H1 (cell line): ENCODE results near the gene NEUROG1. TPM values are rescaled to one million over a fixed set of nuclear protein-coding genes. Genes with fewer than 3 reads are reported as not detected.

Experiments
- CTCF ChIA-PET: fragments of 300-600 bp; sonication (Branson Sonifier 250); formaldehyde crosslinking; loops from one replicate; lab custom pipeline; 2021; ENCODE audit not compliant: partially characterized antibody; lab: Charles Lee
- POLR2A ChIA-PET: fragments of 300-600 bp; sonication (Branson Sonifier 250); formaldehyde crosslinking; loops from one replicate; lab custom pipeline; 2021; ENCODE audit warnings: inconsistent platforms; ENCODE audit not compliant: partially characterized antibody; lab: Charles Lee
- DNase-seq, 2 experiments: peaks; one replicate each; pipeline versions ENCODE4 v3.0.0 to v3.0.0-alpha.2; 2010 to 2022; ENCODE audit warnings: low spot score in 2 of 2, low read depth in 1 of 2, mixed read lengths in 1 of 2
- FAIRE-seq: peaks from 2 replicates; lab custom pipeline; 2011; peaks lifted over from hg19 to GRCh38; lab: Jason Lieb, UNC
- H2AFZ ChIP-seq: 2 replicates; pipeline ENCODE4 v1.8.1; 2012; ENCODE audit warnings: low read length, inconsistent platforms
- H2AK5ac ChIP-seq: 2 replicates; pipeline ENCODE4 v1.6.1; 2013; ENCODE audit warnings: low read depth, low read length
- H2BK120ac ChIP-seq: replicated peaks from 2 replicates; pipeline ENCODE3; 2013; ENCODE audit warnings: low read depth, low read length, inconsistent platforms
- H2BK12ac ChIP-seq: 2 replicates; pipeline ENCODE4 v1.6.1; 2013; ENCODE audit warnings: low read depth, low read length
- H2BK15ac ChIP-seq: 2 replicates; pipeline ENCODE4 v1.6.1; 2013; ENCODE audit warnings: low read length
- H2BK20ac ChIP-seq: 2 replicates; pipeline ENCODE4 v1.6.1; 2013; ENCODE audit warnings: low read length
- H2BK5ac ChIP-seq: 2 replicates; pipeline ENCODE4 v1.6.1; 2013; ENCODE audit warnings: low read depth, low read length
- H3K14ac ChIP-seq: 2 replicates; pipeline ENCODE4 v1.6.1; 2013; ENCODE audit warnings: inconsistent platforms; ENCODE audit not compliant: insufficient read length
- H3K18ac ChIP-seq: 2 replicates; pipeline ENCODE4 v1.6.1; 2013; ENCODE audit warnings: low read length; ENCODE audit errors: extremely low read depth
- H3K23ac ChIP-seq: 2 replicates; pipeline ENCODE4 v1.6.1; 2013; ENCODE audit warnings: inconsistent platforms; ENCODE audit not compliant: insufficient read length
- H3K23me2 ChIP-seq: 2 replicates; pipeline ENCODE4 v1.6.1; 2013; ENCODE audit warnings: low read depth, low read length
- H3K27ac ChIP-seq: 2 replicates; pipeline ENCODE4 v1.6.1; 2011; ENCODE audit warnings: low read depth, low read length, inconsistent platforms
- H3K27me3 ChIP-seq, 4 experiments: replicated peaks in 1 of 4; 1 replicate in 1 of 4; 2 replicates in 3 of 4; pipeline versions ENCODE4 v1.6.1 to v1.8.1; 2011 to 2013; ENCODE audit warnings: low read length in 3 of 4, mild to moderate bottlenecking in 3 of 4, inconsistent platforms in 2 of 4, mixed read lengths in 2 of 4, moderate library complexity in 1 of 4; ENCODE audit not compliant: control insufficient read depth in 3 of 4, insufficient read depth in 3 of 4; ENCODE audit errors: extremely low read depth in 1 of 4
- H3K36me3 ChIP-seq, 4 experiments: 2 replicates each; pipeline versions ENCODE4 v1.6.1 to v1.8.1; 2011 to 2013; ENCODE audit warnings: mild to moderate bottlenecking in 4 of 4, low read length in 3 of 4, moderate library complexity in 2 of 4, control low read depth in 1 of 4, inconsistent platforms in 1 of 4; ENCODE audit not compliant: insufficient read depth in 4 of 4, control insufficient read depth in 2 of 4
- H3K4ac ChIP-seq: replicated peaks from 2 replicates; pipeline ENCODE3; 2013; ENCODE audit warnings: low read length, low read depth, mixed read lengths, inconsistent platforms; ENCODE audit not compliant: insufficient read length
- H3K4me1 ChIP-seq, 4 experiments: replicated peaks in 1 of 4; 1 replicate in 1 of 4; 2 replicates in 3 of 4; pipeline versions ENCODE4 v1.6.1 to v1.8.1; 2011 to 2013; ENCODE audit warnings: low read length in 3 of 4, inconsistent platforms in 2 of 4, mixed read lengths in 1 of 4; ENCODE audit not compliant: insufficient read depth in 4 of 4, control insufficient read depth in 3 of 4
- H3K4me2 ChIP-seq, 2 experiments: 2 replicates each; pipeline versions ENCODE4 v1.6.1 to v1.8.1; 2011 to 2013; ENCODE audit warnings: low read depth in 2 of 2, low read length in 2 of 2, control low read depth in 1 of 2, inconsistent platforms in 1 of 2, mild to moderate bottlenecking in 1 of 2; ENCODE audit not compliant: insufficient read depth in 1 of 2
- H3K4me3 ChIP-seq, 4 experiments: fragments of 200-600, 300-600 bp in 1 of 4; sonication (generic), shearing (Covaris generic), sonication (Bioruptor Twin) in 1 of 4; 2 replicates each; pipeline versions ENCODE4 v1.5.1 to v1.8.1; 2011 to 2016; ENCODE audit warnings: low read length in 4 of 4, low read depth in 3 of 4, control low read depth in 2 of 4, inconsistent platforms in 2 of 4, mild to moderate bottlenecking in 2 of 4, mixed read lengths in 1 of 4, moderate library complexity in 1 of 4; ENCODE audit not compliant: insufficient read depth in 2 of 4; ENCODE audit errors: extremely low read depth in 1 of 4
- H3K56ac ChIP-seq: replicated peaks from 2 replicates; pipeline ENCODE3; 2013; ENCODE audit warnings: low read depth, mild to moderate bottlenecking, mixed read lengths, low read length, inconsistent platforms; ENCODE audit not compliant: insufficient read length
- H3K79me1 ChIP-seq: 2 replicates; pipeline ENCODE4 v1.6.1; 2013; ENCODE audit warnings: low read depth, low read length, control low read depth
- H3K79me2 ChIP-seq, 2 experiments: 2 replicates each; pipeline versions ENCODE4 v1.6.1 to v1.8.1; 2012 to 2013; ENCODE audit warnings: low read length in 2 of 2, mild to moderate bottlenecking in 2 of 2, inconsistent platforms in 1 of 2; ENCODE audit not compliant: insufficient read depth in 2 of 2, control insufficient read depth in 1 of 2
- H3K9ac ChIP-seq, 4 experiments: replicated peaks in 1 of 4; 1 replicate in 1 of 4; 2 replicates in 3 of 4; pipeline versions ENCODE4 v1.6.1 to v1.8.1; 2011 to 2013; ENCODE audit warnings: low read depth in 3 of 4, low read length in 3 of 4, control low read depth in 2 of 4, mild to moderate bottlenecking in 2 of 4, moderate library complexity in 2 of 4, inconsistent platforms in 1 of 4; ENCODE audit errors: extremely low read depth in 1 of 4
- H3K9me3 ChIP-seq, 2 experiments: 2 replicates each; pipeline versions ENCODE4 v1.6.1 to v1.8.1; 2012 to 2013; ENCODE audit warnings: mild to moderate bottlenecking in 2 of 2, moderate library complexity in 2 of 2, control low read depth in 1 of 2, inconsistent platforms in 1 of 2, low read depth in 1 of 2, low read length in 1 of 2, mixed read lengths in 1 of 2; ENCODE audit not compliant: insufficient read depth in 2 of 2
- H4K20me1 ChIP-seq, 2 experiments: replicated peaks in 1 of 2; 2 replicates each; pipeline versions ENCODE3 to v1.8.1; 2011 to 2013; ENCODE audit warnings: inconsistent platforms in 2 of 2, low read length in 2 of 2, mild to moderate bottlenecking in 1 of 2; ENCODE audit not compliant: insufficient read depth in 2 of 2, control insufficient read depth in 1 of 2
- H4K5ac ChIP-seq: 2 replicates; pipeline ENCODE4 v1.6.1; 2013; ENCODE audit warnings: low read length, low read depth, mixed read lengths, inconsistent platforms; ENCODE audit not compliant: insufficient read length
- H4K8ac ChIP-seq: 2 replicates; pipeline ENCODE4 v1.8.0; 2013; ENCODE audit warnings: mild to moderate bottlenecking, moderate library complexity, low read length, inconsistent platforms; ENCODE audit not compliant: insufficient read depth; ENCODE audit errors: extremely low read depth
- H4K91ac ChIP-seq: replicated peaks from 2 replicates; pipeline ENCODE3; 2013; ENCODE audit warnings: low read length, mixed read lengths, inconsistent platforms; ENCODE audit not compliant: insufficient read length
- ASH2L ChIP-seq: fragments of 200-600, 300-600 bp; sonication (generic); IDR thresholded peaks from one replicate; pipeline ENCODE4 v1.7.1; 2017; ENCODE audit warnings: low read length
- CEBPB ChIP-seq: IDR thresholded peaks from 2 replicates; pipeline ENCODE4 v1.6.1; 2012; ENCODE audit warnings: low read depth, low read length
- CTCF ChIP-seq, 3 experiments: IDR thresholded peaks; 1 replicate in 2 of 3; 2 replicates in 1 of 3; pipeline versions ENCODE4 v1.5.1 to v1.6.1; 2011; ENCODE audit warnings: low read length in 3 of 3, mild to moderate bottlenecking in 3 of 3, inconsistent platforms in 2 of 3, low read depth in 1 of 3, moderate library complexity in 1 of 3; ENCODE audit not compliant: insufficient read depth in 1 of 3; ENCODE audit errors: control extremely low read depth in 1 of 3
- EZH2 ChIP-seq: fragments of 200-600 bp; sonication (generic); IDR thresholded peaks from 2 replicates; pipeline ENCODE4 v1.7.1; 2012; ENCODE audit warnings: low read depth, mild to moderate bottlenecking, moderate library complexity, low read length, inconsistent platforms; ENCODE audit not compliant: severe bottlenecking
- KDM1A ChIP-seq: fragments of 200-600, 300-600 bp; sonication (generic); IDR thresholded peaks from 2 replicates; pipeline ENCODE4 v1.7.1; 2016; ENCODE audit warnings: mild to moderate bottlenecking, low read length, borderline replicate concordance
- RAD21 ChIP-seq, 2 experiments: IDR thresholded peaks in 1 of 2; conservative IDR thresholded peaks in 1 of 2; 2 replicates each; pipeline ENCODE4 v1.6.1; 2011; ENCODE audit warnings: low read depth in 2 of 2, low read length in 2 of 2, improper control_type of control experiment in 1 of 2, inconsistent platforms in 1 of 2, mild to moderate bottlenecking in 1 of 2, moderate library complexity in 1 of 2
- SIN3A ChIP-seq, 2 experiments: IDR thresholded peaks in 1 of 2; conservative IDR thresholded peaks in 1 of 2; 2 replicates each; pipeline ENCODE4 v1.6.1; 2011 to 2012; ENCODE audit warnings: low read length in 2 of 2, improper control_type of control experiment in 1 of 2, low read depth in 1 of 2, mild to moderate bottlenecking in 1 of 2
- SIX5 ChIP-seq: IDR thresholded peaks from 2 replicates; pipeline ENCODE4 v1.6.1; 2011; ENCODE audit warnings: mild to moderate bottlenecking, low read depth, low read length
- SP1 ChIP-seq: IDR thresholded peaks from 2 replicates; pipeline ENCODE4 v1.6.1; 2011; ENCODE audit warnings: low read depth, low read length
- TBP ChIP-seq: IDR thresholded peaks from 2 replicates; pipeline ENCODE4 v1.6.1; 2011; ENCODE audit warnings: low read depth, low read length, improper control_type of control experiment
- TEAD4 ChIP-seq: IDR thresholded peaks from 2 replicates; pipeline ENCODE4 v1.6.1; 2012; ENCODE audit warnings: low read depth, low read length, inconsistent platforms, mixed read lengths
- WGBS, 2 experiments: shearing (Covaris generic) in 1 of 2; methylation state at CpG; one replicate each; pipeline versions ENCODE4 v1.1.6 to v1.1.7; 2013 to 2015; ENCODE audit warnings: low lambda C conversion rate in 2 of 2, mixed read lengths in 2 of 2, inconsistent platforms in 1 of 2, low coverage in 1 of 2, missing lambda C conversion rate in 1 of 2; ENCODE audit not compliant: insufficient replicate concordance in 2 of 2, insufficient coverage in 1 of 2, insufficient read length in 1 of 2; ENCODE audit errors: extremely low coverage in 1 of 2, missing lambda C conversion rate in 1 of 2; 5-methylcytosine and 5-hydroxymethylcytosine counted together
- polyA plus RNA-seq, 7 experiments: library from polyadenylated mRNA; depleted of rRNA in 3 of 7; stranded (reverse) in 5 of 7; unstranded in 2 of 7; fragments of >200 nt in 5 of 7; fragments of 200-250 nt in 2 of 7; gene quantifications; 1 replicate in 5 of 7; 2 replicates in 1 of 7; 4 replicates in 1 of 7; pipeline versions ENCODE4 v1.2.1 to v1.2.3, GENCODE V29; 2011 to 2013; ENCODE audit warnings: missing spikeins in 2 of 7, mixed read lengths in 2 of 7
- total RNA-seq: library from RNA; stranded (reverse); fragmentation: NEBNext Ultra II Directional; extraction: Animal tissue kit (Norgen Biotek cat#: 25700); gene quantifications from 2 replicates; pipeline ENCODE4 v1.2.1, GENCODE V29; 2021

NEUROG1 gene
- total and polyA plus RNA-seq, 2 of the 8 experiments (the other 6 are each of a cell fraction or from before 2014, with no cell fraction given): not detected

GRCh38 chr5:135533794-135534193 lies 2.0 kb downstream of the NEUROG1 start:
- Histone ChIP-seq H2BK120ac (no peak overlapping the region), H4K8ac (no peak overlapping the region), H4K91ac (no peak overlapping the region), H3K9ac (no peak overlapping the region), H3K27me3 (peaks cover 77 to 100% (median 92%) of the 10 kb centered on the region in 4 experiments), H3K4ac (no peak overlapping the region), H3K4me1 (peaks cover 0 to 12% (median 11%) of the 10 kb centered on the region in 4 experiments; a peak in 6 of 7 replicates), H3K9me3 (peaks cover 9 to 15% of the 10 kb centered on the region in 2 experiments), H3K23ac (no peak overlapping the region), H2AK5ac (no peak overlapping the region), H3K4me2 (no peak overlapping the region; a peak in 1 of 4 replicates), H3K56ac (no peak overlapping the region), H4K5ac (no peak overlapping the region), H3K14ac (no peak overlapping the region), H2BK20ac (no peak overlapping the region), H3K23me2 (peaks cover 10% of the 10 kb centered on the region; the same call in 1 of the 2 replicates), H3K79me2 (no peaks in the 10 kb centered on the region), H3K4me3 (no peak overlapping the region), H2BK5ac (no peak overlapping the region), H3K27ac (no peak overlapping the region), H2BK15ac (no peak overlapping the region), H2BK12ac (no peak overlapping the region), H2AFZ (no peak overlapping the region), H3K18ac (no peak overlapping the region), H3K36me3 (peaks cover 0 to 11% (median 0%) of the 10 kb centered on the region in 4 experiments; a peak in 2 of 8 replicates), H4K20me1 (peaks cover 17 to 23% of the 10 kb centered on the region in 2 experiments), H3K79me1 (no peaks in the 10 kb centered on the region)
- no peak for DNase-seq
- POLR2A ChIA-PET: interaction anchor here (0.7 to 1.2 kb wide), 2 partner anchors 43 to 370 kb away, joined by 3 read pairs; no protein-coding TSS in a partner anchor
- CTCF ChIA-PET: interaction anchor here (0.7 to 7.0 kb wide), 7 partner anchors 12 to 67 kb away, joined by 3 to 77 read pairs (median 8); no protein-coding TSS in a partner anchor
- no peak for FAIRE-seq
- WGBS, 2 experiments: 33% methylated on average over 3 of the region's 3 CpGs; no CpG with 5 or more reads in 1 of the 2 experiments
- TF ChIP-seq SP1: no peak
- no peak for TF ChIP-seq KDM1A
- no peak for TF ChIP-seq SIN3A (conservative IDR thresholded peaks at IDR 0.05 in 1 of 2, IDR thresholded peaks at IDR 0.05 in 1 of 2; ENCODE audit: low read depth in 1 of 2, low read length in 2 of 2)
- no peak for TF ChIP-seq ASH2L
- no peak for TF ChIP-seq RAD21 (IDR thresholded peaks at IDR 0.05 in 1 of 2, conservative IDR thresholded peaks at IDR 0.05 in 1 of 2; ENCODE audit: low read depth in 2 of 2, low read length in 2 of 2)
- no peak for TF ChIP-seq CEBPB
- TF ChIP-seq TBP: no peak
- no peak for TF ChIP-seq CTCF (IDR thresholded peaks at IDR 0.05; ENCODE audit: control extremely low read depth in 1 of 3, insufficient read depth in 1 of 3, low read depth in 1 of 3, low read length in 3 of 3)
- TF ChIP-seq TEAD4: no peak
- no peak for TF ChIP-seq SIX5
- TF ChIP-seq EZH2: no peak
